ENCODE results near the gene PPP1CC.

- TF ChIP-seq MXI1 (conservative IDR thresholded peaks at IDR 0.05; ENCODE audit: poor library complexity, severe bottlenecking) (no peak), EP300 (conservative IDR thresholded peaks at IDR 0.05; ENCODE audit: poor library complexity, severe bottlenecking) (no peak), CTCF (IDR thresholded peaks at IDR 0.05; ENCODE audit: poor library complexity, severe bottlenecking) (no peak), EZH2 (IDR thresholded peaks at IDR 0.05; ENCODE audit: borderline replicate concordance, insufficient read depth, low read length, poor library complexity, severe bottlenecking) (no peak), SMC3 (conservative IDR thresholded peaks at IDR 0.05; ENCODE audit: poor library complexity) (no peak), POLR2AphosphoS5 (IDR thresholded peaks at IDR 0.05) (no peak), TAF1 (IDR thresholded peaks at IDR 0.05; ENCODE audit: low read depth) (no peak), RAD21 (conservative IDR thresholded peaks at IDR 0.05) (no peak)
- TF ChIP-seq, protein P1, sequence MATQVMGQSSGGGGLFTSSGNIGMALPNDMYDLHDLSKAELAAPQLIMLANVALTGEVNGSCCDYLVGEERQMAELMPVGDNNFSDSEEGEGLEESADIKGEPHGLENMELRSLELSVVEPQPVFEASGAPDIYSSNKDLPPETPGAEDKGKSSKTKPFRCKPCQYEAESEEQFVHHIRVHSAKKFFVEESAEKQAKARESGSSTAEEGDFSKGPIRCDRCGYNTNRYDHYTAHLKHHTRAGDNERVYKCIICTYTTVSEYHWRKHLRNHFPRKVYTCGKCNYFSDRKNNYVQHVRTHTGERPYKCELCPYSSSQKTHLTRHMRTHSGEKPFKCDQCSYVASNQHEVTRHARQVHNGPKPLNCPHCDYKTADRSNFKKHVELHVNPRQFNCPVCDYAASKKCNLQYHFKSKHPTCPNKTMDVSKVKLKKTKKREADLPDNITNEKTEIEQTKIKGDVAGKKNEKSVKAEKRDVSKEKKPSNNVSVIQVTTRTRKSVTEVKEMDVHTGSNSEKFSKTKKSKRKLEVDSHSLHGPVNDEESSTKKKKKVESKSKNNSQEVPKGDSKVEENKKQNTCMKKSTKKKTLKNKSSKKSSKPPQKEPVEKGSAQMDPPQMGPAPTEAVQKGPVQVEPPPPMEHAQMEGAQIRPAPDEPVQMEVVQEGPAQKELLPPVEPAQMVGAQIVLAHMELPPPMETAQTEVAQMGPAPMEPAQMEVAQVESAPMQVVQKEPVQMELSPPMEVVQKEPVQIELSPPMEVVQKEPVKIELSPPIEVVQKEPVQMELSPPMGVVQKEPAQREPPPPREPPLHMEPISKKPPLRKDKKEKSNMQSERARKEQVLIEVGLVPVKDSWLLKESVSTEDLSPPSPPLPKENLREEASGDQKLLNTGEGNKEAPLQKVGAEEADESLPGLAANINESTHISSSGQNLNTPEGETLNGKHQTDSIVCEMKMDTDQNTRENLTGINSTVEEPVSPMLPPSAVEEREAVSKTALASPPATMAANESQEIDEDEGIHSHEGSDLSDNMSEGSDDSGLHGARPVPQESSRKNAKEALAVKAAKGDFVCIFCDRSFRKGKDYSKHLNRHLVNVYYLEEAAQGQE (IDR thresholded peaks at IDR 0.05; ENCODE audit: borderline replicate concordance) = no peak
These were observed 22.2 kb downstream of the PPP1CC start for GRCh38 chr12:110720516-110720915.

Data from neural cell (in vitro differentiated cells).